ENCODE measurements around the gene FHAD1.

- TF ChIP-seq CTCF (conservative IDR thresholded peaks at IDR 0.05; ENCODE audit: low read length): no peak
- no peak for TF ChIP-seq EZH2phosphoT487 (IDR thresholded peaks at IDR 0.05; ENCODE audit: borderline replicate concordance, low read depth, low read length)
These were observed 42.1 kb upstream of the FHAD1 start for GRCh38 chr1:15204931-15205330.
